GM10248 (cell line): ENCODE measurements around the gene CPOX.

Source experiments
- CTCF ChIA-PET: fragments of 300-600 bp; sonication (Branson Sonifier 250); formaldehyde crosslinking; extraction: SDS; loops from one replicate; lab custom pipeline; 2021; ENCODE audit warnings: antibody characterized with exemption; lab: Yijun Ruan, JAX
- POLR2A ChIA-PET: fragments of 350-650 bp; sonication (Branson Sonifier 250); formaldehyde crosslinking; extraction: SDS; loops from one replicate; lab custom pipeline; 2020; ENCODE audit warnings: antibody characterized with exemption; lab: Yijun Ruan, JAX
- DNase-seq: peaks from one replicate; pipeline ENCODE4 v3.0.0; 2012; ENCODE audit errors: extremely low spot score
- TF ChIP-seq, protein P1 (sequence below): IDR thresholded peaks from 2 replicates; pipeline ENCODE4 v1.5.1; 2012; ENCODE audit warnings: mild to moderate bottlenecking, low read depth; ENCODE audit errors: extremely low read depth, missing control alignments, control extremely low read depth

The CPOX gene

GRCh38 chr3:98596541-98597500 is 3.4 kb upstream of the CPOX start:
- ChIA-PET POLR2A (no interaction called here), CTCF (interaction anchor here (0.7 to 16.7 kb wide), 32 partner anchors 8 to 575 kb away, joined by 3 to 269 read pairs (median 4); no protein-coding TSS in a partner anchor)
- TF ChIP-seq, protein P1, sequence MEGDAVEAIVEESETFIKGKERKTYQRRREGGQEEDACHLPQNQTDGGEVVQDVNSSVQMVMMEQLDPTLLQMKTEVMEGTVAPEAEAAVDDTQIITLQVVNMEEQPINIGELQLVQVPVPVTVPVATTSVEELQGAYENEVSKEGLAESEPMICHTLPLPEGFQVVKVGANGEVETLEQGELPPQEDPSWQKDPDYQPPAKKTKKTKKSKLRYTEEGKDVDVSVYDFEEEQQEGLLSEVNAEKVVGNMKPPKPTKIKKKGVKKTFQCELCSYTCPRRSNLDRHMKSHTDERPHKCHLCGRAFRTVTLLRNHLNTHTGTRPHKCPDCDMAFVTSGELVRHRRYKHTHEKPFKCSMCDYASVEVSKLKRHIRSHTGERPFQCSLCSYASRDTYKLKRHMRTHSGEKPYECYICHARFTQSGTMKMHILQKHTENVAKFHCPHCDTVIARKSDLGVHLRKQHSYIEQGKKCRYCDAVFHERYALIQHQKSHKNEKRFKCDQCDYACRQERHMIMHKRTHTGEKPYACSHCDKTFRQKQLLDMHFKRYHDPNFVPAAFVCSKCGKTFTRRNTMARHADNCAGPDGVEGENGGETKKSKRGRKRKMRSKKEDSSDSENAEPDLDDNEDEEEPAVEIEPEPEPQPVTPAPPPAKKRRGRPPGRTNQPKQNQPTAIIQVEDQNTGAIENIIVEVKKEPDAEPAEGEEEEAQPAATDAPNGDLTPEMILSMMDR = peak; percentile 38
- DNase-seq = no peak

DNA sequence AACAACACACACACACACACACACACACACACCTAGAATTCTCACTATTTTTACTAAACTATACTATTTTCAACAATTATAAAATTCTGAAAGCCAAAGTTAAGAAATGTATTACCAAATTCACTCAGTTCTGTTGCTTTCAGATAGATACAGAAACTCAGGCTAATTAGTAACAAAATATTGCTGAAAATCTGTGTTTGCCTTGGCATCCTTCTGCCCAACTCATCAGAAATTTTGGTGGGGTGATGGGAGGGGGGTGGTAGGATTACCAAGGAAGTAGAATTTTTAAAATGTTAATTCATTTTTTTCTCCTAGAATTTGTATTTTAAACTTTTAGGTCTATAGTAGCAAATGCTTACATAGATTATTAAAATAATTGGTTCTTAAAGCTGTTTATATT is 2.7 kb upstream of the CPOX start:
- ChIA-PET CTCF (interaction anchor here (0.7 to 16.7 kb wide), 20 partner anchors 9 to 574 kb away, joined by 3 to 269 read pairs (median 3); no protein-coding TSS in a partner anchor), POLR2A (no interaction called here)

DNA sequence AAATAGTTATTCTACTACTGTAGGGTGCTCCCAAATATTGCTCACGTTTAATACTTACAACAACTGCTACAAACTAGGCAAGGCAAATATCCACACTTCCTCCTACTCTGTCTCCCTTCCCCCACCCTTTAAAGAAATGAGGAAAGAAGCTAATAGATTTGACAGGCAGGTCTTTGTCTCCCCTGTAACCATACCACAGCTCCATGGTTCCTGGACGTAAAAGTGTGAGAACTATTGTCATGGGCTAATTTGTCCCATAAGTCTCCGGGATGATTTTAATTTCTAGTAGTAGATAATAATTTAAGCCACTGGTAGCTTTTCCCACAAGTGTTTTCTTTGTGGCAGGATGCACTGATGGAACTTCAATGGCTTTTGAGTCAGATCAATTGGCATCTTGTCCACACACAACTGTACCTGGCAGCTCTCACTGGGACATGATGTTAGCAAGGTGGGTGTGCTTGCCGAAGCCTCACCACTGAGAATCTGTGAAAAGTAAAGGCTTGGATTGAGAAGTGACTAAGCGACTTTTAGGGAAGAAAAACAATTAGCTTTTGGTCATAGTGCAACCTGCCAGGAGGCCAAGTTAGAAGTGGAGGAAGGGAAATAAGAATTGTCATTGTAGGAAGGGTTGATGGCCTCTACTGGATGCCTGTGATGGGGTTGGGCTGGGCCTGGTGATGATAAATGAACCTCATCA is 1.4 kb upstream of the CPOX start:
- ChIA-PET POLR2A (interaction anchor here (0.6 kb wide), 1 partner anchor 31 kb away, joined by 9 read pairs; no protein-coding TSS in a partner anchor), CTCF (interaction anchor here (1.0 to 16.7 kb wide), 13 partner anchors 7 to 578 kb away, joined by 3 to 269 read pairs (median 4); no protein-coding TSS in a partner anchor)
- TF ChIP-seq, protein P1 = no peak
- no peak for DNase-seq

More for the DNA sequence above, 2.7 kb upstream of the CPOX start:
- TF ChIP-seq, protein P1 = no peak
- no peak for DNase-seq

- POLR2A ChIA-PET = interaction anchor here (1.5 to 1.6 kb wide), 2 partner anchors 11 to 56 kb away, joined by 3 to 6 read pairs; no protein-coding TSS in a partner anchor
These were observed 971 bp downstream of the CPOX start for GRCh38 chr3:98592345-98592935.

GRCh38 chr3:98589331-98590036 is 3.9 kb downstream of the CPOX start:
- CTCF ChIA-PET = interaction anchor here (0.7 to 16.7 kb wide), 6 partner anchors 8 to 225 kb away, joined by 3 to 269 read pairs (median 6); no protein-coding TSS in a partner anchor
- no peak for DNase-seq

More at GRCh38 chr3:98592345-98592935, 971 bp downstream of the CPOX start:
- no peak for DNase-seq
- CTCF ChIA-PET = interaction anchor here (0.7 to 16.7 kb wide), 10 partner anchors 8 to 222 kb away, joined by 3 to 269 read pairs (median 6); no protein-coding TSS in a partner anchor
- TF ChIP-seq, protein P1 = no peak

More at GRCh38 chr3:98589331-98590036, 3.9 kb downstream of the CPOX start:
- TF ChIP-seq, protein P1 = no peak
- POLR2A ChIA-PET = no interaction called here
